NCI-H1436 treated with DMSO at 0.1 percent for 48 hours (cell line): ENCODE measurements around the gene CDC42EP5.

ENCODE experiments used
- DNase-seq: peaks from one replicate; lab custom pipeline; 2025; lab: John Stamatoyannopoulos, UW

CDC42EP5 gene

DNA sequence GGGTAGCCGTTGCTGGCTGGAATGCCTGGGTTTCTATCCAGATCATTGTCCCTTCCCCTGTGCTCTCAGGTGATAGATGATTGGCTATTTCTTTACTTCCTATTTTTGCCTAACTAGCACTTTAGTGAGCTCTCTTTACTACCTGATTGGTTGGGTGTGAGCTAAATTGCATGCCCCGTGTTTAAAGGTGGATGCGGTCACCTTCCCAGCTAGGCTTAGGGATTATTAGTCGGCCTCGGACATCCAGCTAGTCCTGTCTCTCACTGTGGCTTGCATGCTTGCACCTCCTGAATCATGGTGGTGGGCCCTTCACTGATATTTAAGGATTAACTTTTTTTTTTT is 47.7 kb downstream of the CDC42EP5 start:
- DNase-seq = no peak

DNA sequence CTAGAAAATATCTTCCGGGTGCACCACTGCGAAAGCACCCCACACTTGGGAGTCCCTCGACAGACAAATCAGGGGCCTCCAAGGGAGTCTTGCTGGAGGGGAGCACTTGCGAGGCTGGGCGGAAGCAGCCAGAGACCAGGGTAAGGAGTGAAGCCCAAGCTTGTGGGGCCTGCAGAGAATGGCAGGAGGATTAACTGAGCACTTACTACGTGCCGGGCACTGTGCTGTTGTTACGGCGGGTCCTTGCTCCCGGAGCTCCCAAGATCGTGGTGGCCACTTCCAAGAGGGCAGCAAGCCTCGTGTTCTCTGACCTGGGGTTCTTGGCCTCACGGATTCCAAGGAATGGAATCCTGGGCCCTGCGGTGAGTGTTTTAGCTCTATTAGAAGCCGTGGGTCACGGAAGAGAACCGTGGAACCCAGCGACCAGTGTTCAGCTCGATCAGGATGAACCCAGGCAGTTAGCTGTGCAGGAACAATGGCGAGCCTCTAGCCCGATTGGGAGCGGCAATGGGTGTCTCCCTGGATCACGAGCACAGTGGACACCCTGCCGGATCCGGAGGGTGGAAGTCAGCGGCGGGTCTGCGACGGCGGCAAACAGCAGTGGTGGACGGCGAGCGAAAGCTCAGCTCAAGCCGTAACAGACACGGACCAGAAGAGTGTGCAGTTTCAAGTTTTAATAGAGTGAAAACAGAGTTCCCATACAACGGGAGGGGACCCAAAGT is 48.3 kb downstream of the CDC42EP5 start:
- no peak for DNase-seq

DNA sequence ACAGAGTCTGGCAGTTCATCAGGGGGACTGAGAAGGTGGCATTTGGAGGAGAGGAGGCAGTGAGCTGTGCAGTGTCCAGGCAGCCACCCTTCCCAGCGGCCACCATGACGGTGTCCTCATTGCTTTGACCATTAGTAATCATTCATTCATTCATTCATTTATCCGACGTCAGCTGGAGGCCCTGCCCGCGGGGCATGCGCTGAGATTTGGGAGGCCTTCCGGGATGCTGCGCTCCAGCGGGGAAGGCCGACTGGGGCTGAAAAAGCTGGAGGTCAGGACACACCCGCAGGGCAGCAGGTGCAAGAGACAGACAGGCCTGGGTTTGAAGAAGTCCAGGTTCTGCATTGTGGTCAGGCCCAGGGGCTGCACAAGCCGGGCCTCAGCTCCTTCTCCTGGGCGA is 48.9 kb downstream of the CDC42EP5 start:
- no peak for DNase-seq

DNA sequence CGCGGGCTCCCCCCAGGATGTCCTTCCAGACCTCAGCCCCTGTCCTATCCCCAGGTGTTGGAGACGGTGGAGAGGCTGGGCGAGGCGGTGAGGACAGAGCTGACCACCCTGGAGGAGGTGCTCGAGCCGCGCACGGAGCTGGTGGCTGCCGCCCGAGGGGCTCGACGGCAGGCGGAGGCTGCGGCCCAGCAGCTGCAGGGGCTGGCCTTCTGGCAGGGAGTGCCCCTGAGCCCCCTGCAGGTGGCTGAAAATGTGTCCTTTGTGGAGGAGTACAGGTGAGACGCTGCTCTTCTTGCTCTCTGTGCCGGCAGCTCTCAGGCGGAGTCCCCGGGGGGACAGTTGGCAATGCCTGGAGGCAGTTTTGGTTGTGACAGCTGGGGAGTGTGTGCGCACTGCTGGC is 51.0 kb downstream of the CDC42EP5 start:
- no peak for DNase-seq

DNA sequence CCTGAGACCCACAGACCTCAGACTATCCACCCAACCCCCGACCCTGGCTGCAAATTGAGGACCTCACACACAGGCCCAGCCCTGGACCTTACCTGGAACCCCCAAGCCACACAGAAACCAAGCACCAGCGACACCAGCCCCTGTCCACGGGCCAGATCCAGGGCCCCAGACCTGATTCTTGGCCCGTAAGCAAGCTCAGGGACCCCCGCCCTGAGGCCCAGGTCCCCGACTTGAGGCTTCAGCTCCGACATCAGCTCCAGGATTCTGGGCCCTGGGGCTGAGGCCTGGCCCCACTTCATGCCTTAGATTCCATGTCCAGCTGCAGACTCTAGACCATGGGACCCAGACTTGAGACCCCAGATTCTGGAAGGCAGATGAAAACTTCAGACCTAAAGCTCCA is 51.6 kb downstream of the CDC42EP5 start:
- no peak for DNase-seq

- no peak for DNase-seq
Measured at GRCh38 chr19:54421169-54421516, 52.0 kb downstream of the CDC42EP5 start.

GRCh38 chr19:54420383-54421168 is 52.5 kb downstream of the CDC42EP5 start:
- no peak for DNase-seq

DNA sequence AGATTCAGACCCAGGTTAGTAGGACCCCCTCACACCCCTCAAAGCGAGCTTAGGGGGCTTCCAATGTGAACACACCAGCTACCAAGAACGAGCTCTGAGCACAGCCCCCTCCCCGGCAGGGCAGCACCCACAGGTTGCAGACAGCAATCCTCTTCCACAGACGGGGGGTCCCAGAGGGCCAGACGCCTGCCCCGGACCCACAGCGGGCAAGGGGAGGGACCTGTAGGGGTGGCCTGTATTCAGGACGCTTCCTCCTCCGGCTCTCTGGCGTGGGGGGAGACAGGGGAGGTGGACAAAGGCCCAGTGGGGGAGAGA is 53.1 kb downstream of the CDC42EP5 start:
- DNase-seq = no peak

- DNase-seq = no peak
Measured at GRCh38 chr19:54418930-54419800, 53.9 kb downstream of the CDC42EP5 start.

DNA sequence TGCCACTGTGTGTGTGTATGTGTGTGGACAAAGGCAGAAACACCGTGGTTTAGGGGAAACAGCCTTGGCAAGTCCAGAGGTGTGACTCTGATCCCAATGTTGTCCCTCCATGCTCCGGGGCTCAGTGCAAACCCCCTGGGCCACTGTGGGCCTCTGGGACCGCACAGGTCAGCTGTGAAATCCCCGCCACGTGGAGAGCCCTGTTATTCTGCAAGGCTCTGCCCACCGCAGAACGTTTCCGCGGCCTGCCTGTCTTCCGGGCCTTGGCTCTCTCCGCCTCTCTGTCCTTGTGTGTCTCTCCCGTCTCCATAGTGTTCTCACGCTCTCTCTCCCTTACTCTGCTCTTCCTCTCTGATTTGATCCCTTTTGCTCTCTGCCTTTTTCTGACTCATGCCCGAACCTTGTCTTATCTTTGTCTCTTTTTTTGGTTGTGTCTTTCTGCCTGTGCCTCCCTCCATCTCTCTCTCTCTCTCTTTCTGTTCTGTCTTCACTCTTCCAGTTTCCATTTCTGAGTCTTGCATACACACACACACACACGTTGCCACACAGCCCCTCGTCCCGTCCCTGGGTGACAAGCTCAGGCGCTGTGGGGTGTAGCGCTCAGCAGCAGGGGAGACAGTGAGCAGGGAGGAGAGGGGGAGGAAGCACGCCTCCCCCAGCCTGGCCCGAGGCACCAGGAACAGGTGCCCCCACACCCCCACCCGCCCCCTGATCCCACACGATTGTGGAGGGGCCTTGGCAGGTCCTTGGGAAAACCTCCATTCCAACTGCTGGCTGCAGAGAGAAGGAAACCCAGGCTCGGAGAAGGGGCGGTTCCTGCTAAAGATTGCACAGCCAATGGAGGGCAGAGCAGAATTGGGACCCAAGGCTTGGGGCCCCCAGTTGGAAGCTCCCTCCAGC is 54.8 kb downstream of the CDC42EP5 start:
- no peak for DNase-seq

- DNase-seq = no peak
Measured at GRCh38 chr19:54416695-54417491, 56.2 kb downstream of the CDC42EP5 start.

DNA sequence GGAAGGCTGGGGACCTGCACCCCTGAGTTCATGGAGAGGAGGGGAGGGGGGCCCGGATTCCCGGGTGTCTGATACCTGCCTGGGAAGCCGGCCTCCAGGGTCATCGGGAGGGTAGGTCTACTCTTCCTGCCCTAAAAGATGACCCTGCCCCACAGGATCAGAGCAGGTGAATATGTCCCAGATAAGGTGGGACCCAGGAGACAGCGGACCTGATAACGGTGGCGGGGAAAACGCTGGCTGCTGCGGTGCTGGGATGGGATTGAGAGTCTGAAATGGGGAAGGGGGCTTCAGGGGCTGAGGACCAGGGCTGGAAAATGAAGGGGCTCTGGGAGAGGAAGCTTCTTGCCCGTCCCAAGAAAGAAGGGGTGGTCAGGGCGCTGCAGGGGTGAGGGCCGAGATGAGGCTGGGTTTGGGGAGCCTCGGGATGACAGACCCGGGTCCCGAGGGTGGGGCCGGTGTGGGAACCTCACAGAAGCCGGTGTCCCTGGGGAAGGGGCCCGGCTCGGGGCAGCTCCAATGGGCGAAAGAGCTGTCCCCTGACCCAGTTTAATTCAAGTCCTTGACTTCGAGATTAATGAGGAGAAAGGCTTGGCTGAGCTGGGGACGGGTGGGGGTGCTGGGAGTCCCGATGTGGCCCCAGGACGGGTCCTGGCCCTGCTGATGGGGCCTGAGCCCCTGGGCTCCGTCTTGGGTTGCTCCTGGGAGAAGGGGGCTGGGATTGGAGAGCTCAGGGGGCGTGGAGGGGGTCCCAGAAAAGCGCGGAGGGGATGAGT is 57.0 kb downstream of the CDC42EP5 start:
- no peak for DNase-seq

GRCh38 chr19:54415208-54415900 is 57.7 kb downstream of the CDC42EP5 start, which contains the start of gene TTYH1:
Gene TTYH1 (plus strand): TSS chr19:54415464. CDS start chr19:54415553, 89 bp downstream.
- DNase-seq = no peak
